ENCODE results near the gene PSORS1C2. TPM values are rescaled to one million over a fixed set of nuclear protein-coding genes. Genes with fewer than 3 reads are reported as not detected.
A peak's percentile ranks its signal among the peaks of the same experiment; 100 is the strongest.

The PSORS1C2 gene
- total RNA-seq, 1 experiment from 2014 or later, result not detected

DNA sequence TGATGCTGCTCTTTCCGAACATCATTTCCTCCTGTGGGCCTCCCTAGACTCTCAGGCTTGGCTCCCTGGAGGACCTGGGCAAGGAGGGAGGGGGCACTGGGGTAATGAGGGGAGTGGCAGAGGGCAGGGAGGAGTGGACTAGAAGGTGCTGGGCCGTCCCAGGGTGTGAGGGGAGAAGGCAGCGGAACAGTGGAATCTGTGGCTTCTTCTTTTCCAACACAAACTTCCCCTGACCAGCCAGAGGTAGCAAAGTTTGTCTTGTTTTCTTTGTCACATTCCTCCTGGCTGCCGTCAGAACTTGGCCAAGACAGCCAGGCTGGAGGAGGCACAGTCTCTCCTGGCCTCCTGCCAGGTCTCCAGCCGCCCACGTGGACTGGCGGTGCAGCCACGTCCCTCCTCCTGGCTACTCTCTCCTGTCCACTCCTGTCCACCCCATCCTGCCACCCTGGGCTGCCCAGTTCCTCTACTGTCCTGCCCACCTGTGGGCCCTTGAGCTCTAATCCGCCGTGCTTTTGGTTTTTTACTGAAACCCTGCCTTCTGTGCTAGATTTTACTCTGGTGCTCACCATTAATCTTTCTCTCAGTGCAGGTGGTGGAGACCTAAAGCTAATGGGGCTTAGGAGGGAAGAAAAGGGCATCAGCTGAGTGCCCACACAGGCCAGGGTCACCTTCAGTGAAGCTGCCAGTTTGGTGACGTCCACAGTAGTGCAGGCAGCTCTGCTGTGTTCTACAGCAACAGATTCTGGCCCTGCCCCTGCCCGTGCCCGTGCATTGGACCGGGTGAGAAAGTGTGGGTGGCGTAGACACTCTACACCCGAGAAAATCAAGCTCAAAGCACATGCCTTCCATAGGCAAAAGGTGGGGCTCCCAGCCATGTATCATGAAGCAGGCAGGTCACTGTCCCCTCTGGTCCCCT lies 15.8 kb downstream of the PSORS1C2 start:
- in situ Hi-C loops (cut with HindIII; ENCODE audit: low pct_unique_long_range_greater_than_20kb, low sequenced_read_pairs), result no loop called here

GRCh38 chr6:31121131-31121790 lies 17.6 kb downstream of the PSORS1C2 start:
- in situ Hi-C loops (cut with HindIII; ENCODE audit: low pct_unique_long_range_greater_than_20kb, low sequenced_read_pairs), result no loop called here

More for the DNA sequence above, 15.8 kb downstream of the PSORS1C2 start:
- peak; percentile 98 for DNase-seq (ENCODE audit: low read depth)

GRCh38 chr6:31120151-31120915 lies 18.5 kb downstream of the PSORS1C2 start, which contains the start of gene CDSN:
CDSN (minus strand) TSS chr6:31120446; CDS start chr6:31120419, 27 bp downstream.
- in situ Hi-C loops (cut with HindIII; ENCODE audit: low pct_unique_long_range_greater_than_20kb, low sequenced_read_pairs), result no loop called here
- no peak for DNase-seq (ENCODE audit: low read depth)

More at GRCh38 chr6:31121131-31121790, 17.6 kb downstream of the PSORS1C2 start:
- DNase-seq (ENCODE audit: low read depth), result no peak

- in situ Hi-C loops (cut with HindIII; ENCODE audit: low pct_unique_long_range_greater_than_20kb, low sequenced_read_pairs), result no loop called here
- no peak for DNase-seq (ENCODE audit: low read depth)
These were observed 20.7 kb downstream of the PSORS1C2 start for GRCh38 chr6:31118178-31118577.

GRCh38 chr6:31116661-31117385 lies 22.0 kb downstream of the PSORS1C2 start:
- in situ Hi-C loops (cut with HindIII; ENCODE audit: low pct_unique_long_range_greater_than_20kb, low sequenced_read_pairs), result no loop called here
- no peak for DNase-seq (ENCODE audit: low read depth)

DNA sequence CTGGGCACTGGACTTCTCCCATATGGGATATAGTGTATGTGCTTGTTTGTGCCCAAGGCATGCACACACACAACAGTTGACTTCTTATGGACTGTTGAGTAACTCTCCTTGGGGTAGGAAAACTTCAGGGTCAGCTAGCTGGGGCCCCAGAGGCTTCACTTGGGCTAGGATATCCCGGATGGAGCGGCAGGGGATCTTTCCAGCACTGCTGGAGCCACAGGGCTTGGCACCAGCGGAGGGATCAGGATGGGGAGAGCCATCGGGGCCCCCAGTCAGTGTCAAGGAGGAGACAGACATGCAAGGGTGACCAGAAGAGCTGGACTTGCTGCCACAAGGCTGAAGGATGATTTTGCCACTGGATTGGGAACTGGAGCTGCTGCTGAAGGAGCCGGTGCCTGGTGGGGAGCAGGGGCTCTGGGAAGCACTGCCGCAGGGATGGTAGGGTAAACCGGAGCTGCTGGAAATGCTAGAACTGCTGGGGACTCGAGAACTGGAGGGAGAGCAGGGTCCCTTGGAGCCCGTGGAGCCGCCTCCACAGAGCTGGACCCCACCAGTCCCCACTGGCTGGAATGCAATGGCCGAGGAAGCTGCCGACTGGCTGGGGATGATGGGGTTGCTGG lies 22.8 kb downstream of the PSORS1C2 start:
- DNase-seq (ENCODE audit: low read depth), result no peak
- in situ Hi-C loops (cut with HindIII; ENCODE audit: low pct_unique_long_range_greater_than_20kb, low sequenced_read_pairs), result no loop called here

DNA sequence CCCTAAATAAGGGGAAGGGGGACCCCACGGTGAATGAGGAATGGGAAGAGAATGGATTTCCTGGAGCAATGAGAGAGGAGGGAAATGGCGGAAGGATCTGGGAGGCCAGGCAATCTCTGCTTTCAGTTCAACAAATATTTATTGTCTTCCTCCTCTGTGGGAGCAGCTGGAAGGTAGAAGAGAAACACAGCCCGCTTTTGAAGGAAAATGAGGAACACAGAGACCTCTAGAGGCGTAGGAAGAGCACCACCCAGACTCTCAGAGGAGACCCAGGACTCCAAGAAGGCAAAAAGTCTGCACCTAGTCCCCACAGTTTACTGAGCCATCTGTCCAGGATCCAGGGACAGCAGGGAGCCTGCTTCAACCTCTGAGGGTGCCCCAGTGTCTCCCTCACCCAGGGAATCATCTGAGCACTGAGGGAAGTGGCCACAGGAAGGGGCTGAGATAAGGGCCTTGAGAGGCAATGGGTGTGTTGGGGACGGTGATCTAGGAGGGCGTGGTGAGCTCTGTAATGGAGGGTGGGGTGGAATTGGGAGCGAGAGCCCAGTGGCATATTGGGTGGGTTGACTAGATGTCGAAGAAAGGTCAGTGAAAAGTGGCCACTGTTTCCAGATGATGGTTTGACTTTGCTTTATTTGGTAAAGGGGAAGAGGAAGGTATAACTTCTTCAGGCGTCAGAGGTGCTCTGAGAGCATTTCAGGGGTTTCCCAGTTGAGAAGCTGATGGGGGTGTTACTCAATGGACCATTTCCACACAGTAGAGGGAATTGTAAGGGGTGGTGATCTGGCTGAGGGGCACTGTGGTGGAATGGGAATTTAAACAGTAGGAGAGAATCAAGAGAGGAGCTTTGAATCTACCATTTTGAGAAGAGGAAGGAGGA lies 23.7 kb downstream of the PSORS1C2 start:
- peak; percentile 68 for DNase-seq (ENCODE audit: low read depth)
- in situ Hi-C loops (cut with HindIII; ENCODE audit: low pct_unique_long_range_greater_than_20kb, low sequenced_read_pairs), result no loop called here

GRCh38 chr6:31114541-31114878 lies 24.4 kb downstream of the PSORS1C2 start, which contains the start of gene PSORS1C1:
PSORS1C1 (plus strand) TSS chr6:31114800; CDS start chr6:31129633, 14,833 bp downstream.
- DNase-seq (ENCODE audit: low read depth), result peak; percentile 80
- in situ Hi-C loops (cut with HindIII; ENCODE audit: low pct_unique_long_range_greater_than_20kb, low sequenced_read_pairs), result no loop called here

- in situ Hi-C loops (cut with HindIII; ENCODE audit: low pct_unique_long_range_greater_than_20kb, low sequenced_read_pairs), result no loop called here
- no peak for DNase-seq (ENCODE audit: low read depth)
These were observed 24.9 kb downstream of the PSORS1C2 start for GRCh38 chr6:31113861-31114540.

DNA sequence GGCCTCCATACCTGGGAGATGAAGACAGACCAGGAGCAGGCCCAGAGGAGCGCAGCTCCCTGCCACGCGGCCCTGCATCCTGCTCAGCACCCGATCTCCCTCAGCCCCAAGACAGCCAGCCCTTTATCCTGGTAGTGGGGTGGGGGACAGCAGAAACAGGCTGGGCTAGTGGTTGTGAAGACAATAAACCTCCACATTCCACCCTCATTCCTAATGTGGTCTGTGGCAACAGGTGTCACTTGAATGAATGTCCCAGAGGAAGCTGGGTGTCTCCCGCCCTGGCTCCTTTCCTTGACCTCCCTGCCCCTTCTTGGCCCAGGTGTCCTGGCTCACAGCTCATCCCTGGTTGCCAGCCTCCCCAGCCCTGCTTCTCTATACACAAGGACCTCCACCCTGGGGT lies 26.4 kb downstream of the PSORS1C2 start, which contains the start of gene C6orf15:
C6orf15 (minus strand) TSS at position 98 of the 400 bp plus-strand sequence; CDS start at position 78, 20 bp downstream.
- in situ Hi-C loops (cut with HindIII; ENCODE audit: low pct_unique_long_range_greater_than_20kb, low sequenced_read_pairs), result no loop called here
- DNase-seq (ENCODE audit: low read depth), result no peak

- DNase-seq (ENCODE audit: low read depth), result no peak
- in situ Hi-C loops (cut with HindIII; ENCODE audit: low pct_unique_long_range_greater_than_20kb, low sequenced_read_pairs), result no loop called here
These were observed 27.2 kb downstream of the PSORS1C2 start for GRCh38 chr6:31111712-31112111.

- DNase-seq (ENCODE audit: low read depth), result no peak
These were observed 27.9 kb downstream of the PSORS1C2 start for GRCh38 chr6:31110825-31111582.

GRCh38 chr6:31107052-31107451 lies 31.8 kb downstream of the PSORS1C2 start:
- in situ Hi-C loops (cut with HindIII; ENCODE audit: low pct_unique_long_range_greater_than_20kb, low sequenced_read_pairs), result no loop called here
- DNase-seq (ENCODE audit: low read depth), result no peak

More at GRCh38 chr6:31110825-31111582, 27.9 kb downstream of the PSORS1C2 start:
- in situ Hi-C loops (cut with HindIII; ENCODE audit: low pct_unique_long_range_greater_than_20kb, low sequenced_read_pairs), result no loop called here

DNA sequence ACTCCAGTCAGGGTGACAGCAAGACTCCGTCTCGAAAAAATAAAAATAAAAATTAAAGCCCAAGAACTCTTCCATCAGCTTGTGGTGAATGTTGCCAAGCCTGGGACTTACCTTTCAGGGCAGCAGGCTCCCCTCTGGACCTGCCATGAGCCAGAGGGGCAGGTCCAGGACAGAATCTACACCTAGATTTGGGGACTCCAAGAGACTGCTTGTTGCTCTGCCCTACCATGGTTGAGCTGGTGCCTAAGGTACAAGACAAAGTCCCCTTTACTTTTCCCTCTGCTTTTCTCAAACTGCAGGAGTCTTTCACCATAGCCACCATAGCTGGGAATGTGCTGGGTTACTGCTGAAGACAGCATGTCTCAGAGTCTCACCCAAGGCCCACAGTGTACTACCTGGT lies 35.7 kb downstream of the PSORS1C2 start:
- in situ Hi-C loops (cut with HindIII; ENCODE audit: low pct_unique_long_range_greater_than_20kb, low sequenced_read_pairs), result no loop called here
- DNase-seq (ENCODE audit: low read depth), result no peak

DNA sequence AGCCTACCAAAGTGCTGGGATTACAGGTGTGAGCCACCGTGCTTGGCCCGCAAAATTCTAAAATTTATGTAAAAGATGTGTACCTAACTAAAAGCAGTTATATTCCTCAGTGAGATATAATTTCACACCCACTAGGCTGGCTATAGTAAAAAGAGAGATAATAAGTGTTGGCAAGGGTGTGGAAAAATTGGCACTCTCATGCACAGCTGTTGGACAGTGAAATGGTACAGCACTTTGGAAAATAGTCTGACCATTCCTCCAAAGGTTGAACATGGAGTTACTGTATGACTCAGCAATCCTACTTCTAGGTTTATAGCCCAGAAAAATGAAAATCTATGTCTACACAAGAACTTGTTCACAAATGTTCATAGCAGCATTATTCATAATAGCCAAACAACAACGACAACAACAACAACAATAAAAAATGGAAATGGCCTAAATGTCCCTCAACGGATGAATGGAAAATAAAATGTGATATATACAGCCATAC lies 40.4 kb downstream of the PSORS1C2 start:
- no peak for DNase-seq (ENCODE audit: low read depth)
- in situ Hi-C loops (cut with HindIII; ENCODE audit: low pct_unique_long_range_greater_than_20kb, low sequenced_read_pairs), result no loop called here

Data from Caki2 (cell line).